Neural cell (in vitro differentiated cells): Measurements from ENCODE around the gene DROSHA.

Source experiments
- EP300 ChIP-seq: fragments of 450-650 bp; conservative IDR thresholded peaks from 2 replicates; pipeline ENCODE4 v1.6.1; 2014; ENCODE audit warnings: antibody characterized with exemption, mild to moderate bottlenecking, moderate library complexity; ENCODE audit not compliant: poor library complexity, severe bottlenecking
- EZH2 ChIP-seq: fragments of 200-600, 300-800 bp; shearing (Covaris generic), sonication (generic); IDR thresholded peaks from 2 replicates; pipeline ENCODE4 v1.6.1; 2014; ENCODE audit warnings: antibody characterized with exemption, low read length, borderline replicate concordance, mild to moderate bottlenecking; ENCODE audit not compliant: insufficient read depth, poor library complexity, severe bottlenecking
- MXI1 ChIP-seq: fragments of 450-650 bp; conservative IDR thresholded peaks from 2 replicates; pipeline ENCODE4 v1.6.1; 2014; ENCODE audit warnings: antibody characterized with exemption, mild to moderate bottlenecking; ENCODE audit not compliant: poor library complexity, severe bottlenecking
- POLR2AphosphoS5 ChIP-seq: IDR thresholded peaks from 2 replicates; pipeline ENCODE4 v1.6.1; 2012
- RAD21 ChIP-seq: fragments of 450-650 bp; conservative IDR thresholded peaks from 2 replicates; pipeline ENCODE4 v1.6.1; 2014; ENCODE audit warnings: antibody characterized with exemption, mild to moderate bottlenecking, moderate library complexity
- TAF1 ChIP-seq: IDR thresholded peaks from 2 replicates; pipeline ENCODE4 v1.6.1; 2012; ENCODE audit warnings: low read depth
- TF ChIP-seq, protein P1 (sequence below): fragments of 450-650 bp; IDR thresholded peaks from 2 replicates; pipeline ENCODE4 v1.5.1; 2014; ENCODE audit warnings: antibody characterized with exemption, mild to moderate bottlenecking, moderate library complexity; ENCODE audit not compliant: poor library complexity, severe bottlenecking
- TF ChIP-seq, protein P2 (sequence below): IDR thresholded peaks from 2 replicates; pipeline ENCODE4 v1.6.1; 2012; ENCODE audit warnings: borderline replicate concordance

DNA sequence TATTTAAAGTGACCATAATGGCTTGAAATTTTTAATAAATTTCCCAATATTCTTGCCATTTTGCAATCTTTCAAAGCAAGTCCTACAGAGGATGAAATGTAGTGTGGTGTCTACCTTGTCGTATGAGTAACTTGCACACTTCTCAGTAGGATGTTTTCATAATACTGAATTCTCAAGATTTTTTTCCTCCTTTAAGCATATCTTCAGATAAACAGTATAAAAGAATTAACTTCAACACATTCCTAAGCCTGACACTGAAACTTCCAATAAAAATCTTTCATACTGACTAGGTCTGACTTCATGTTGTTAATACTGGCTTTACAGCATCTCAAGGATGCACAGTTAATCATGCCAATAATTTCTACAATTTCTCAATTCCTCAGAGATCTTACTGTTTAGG, 62.0 kb downstream of the DROSHA start:
- TF ChIP-seq EP300 (no peak), EZH2 (no peak), RAD21 (no peak), POLR2AphosphoS5 (no peak), TAF1 (no peak), MXI1 (no peak)
- TF ChIP-seq, protein P1, sequence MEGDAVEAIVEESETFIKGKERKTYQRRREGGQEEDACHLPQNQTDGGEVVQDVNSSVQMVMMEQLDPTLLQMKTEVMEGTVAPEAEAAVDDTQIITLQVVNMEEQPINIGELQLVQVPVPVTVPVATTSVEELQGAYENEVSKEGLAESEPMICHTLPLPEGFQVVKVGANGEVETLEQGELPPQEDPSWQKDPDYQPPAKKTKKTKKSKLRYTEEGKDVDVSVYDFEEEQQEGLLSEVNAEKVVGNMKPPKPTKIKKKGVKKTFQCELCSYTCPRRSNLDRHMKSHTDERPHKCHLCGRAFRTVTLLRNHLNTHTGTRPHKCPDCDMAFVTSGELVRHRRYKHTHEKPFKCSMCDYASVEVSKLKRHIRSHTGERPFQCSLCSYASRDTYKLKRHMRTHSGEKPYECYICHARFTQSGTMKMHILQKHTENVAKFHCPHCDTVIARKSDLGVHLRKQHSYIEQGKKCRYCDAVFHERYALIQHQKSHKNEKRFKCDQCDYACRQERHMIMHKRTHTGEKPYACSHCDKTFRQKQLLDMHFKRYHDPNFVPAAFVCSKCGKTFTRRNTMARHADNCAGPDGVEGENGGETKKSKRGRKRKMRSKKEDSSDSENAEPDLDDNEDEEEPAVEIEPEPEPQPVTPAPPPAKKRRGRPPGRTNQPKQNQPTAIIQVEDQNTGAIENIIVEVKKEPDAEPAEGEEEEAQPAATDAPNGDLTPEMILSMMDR: no peak
- TF ChIP-seq, protein P2, sequence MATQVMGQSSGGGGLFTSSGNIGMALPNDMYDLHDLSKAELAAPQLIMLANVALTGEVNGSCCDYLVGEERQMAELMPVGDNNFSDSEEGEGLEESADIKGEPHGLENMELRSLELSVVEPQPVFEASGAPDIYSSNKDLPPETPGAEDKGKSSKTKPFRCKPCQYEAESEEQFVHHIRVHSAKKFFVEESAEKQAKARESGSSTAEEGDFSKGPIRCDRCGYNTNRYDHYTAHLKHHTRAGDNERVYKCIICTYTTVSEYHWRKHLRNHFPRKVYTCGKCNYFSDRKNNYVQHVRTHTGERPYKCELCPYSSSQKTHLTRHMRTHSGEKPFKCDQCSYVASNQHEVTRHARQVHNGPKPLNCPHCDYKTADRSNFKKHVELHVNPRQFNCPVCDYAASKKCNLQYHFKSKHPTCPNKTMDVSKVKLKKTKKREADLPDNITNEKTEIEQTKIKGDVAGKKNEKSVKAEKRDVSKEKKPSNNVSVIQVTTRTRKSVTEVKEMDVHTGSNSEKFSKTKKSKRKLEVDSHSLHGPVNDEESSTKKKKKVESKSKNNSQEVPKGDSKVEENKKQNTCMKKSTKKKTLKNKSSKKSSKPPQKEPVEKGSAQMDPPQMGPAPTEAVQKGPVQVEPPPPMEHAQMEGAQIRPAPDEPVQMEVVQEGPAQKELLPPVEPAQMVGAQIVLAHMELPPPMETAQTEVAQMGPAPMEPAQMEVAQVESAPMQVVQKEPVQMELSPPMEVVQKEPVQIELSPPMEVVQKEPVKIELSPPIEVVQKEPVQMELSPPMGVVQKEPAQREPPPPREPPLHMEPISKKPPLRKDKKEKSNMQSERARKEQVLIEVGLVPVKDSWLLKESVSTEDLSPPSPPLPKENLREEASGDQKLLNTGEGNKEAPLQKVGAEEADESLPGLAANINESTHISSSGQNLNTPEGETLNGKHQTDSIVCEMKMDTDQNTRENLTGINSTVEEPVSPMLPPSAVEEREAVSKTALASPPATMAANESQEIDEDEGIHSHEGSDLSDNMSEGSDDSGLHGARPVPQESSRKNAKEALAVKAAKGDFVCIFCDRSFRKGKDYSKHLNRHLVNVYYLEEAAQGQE: no peak
